Measurements from ENCODE around the gene SMC3. TPM values are rescaled to one million over a fixed set of nuclear protein-coding genes. Genes with fewer than 3 reads are reported as not detected.

The SMC3 gene
- total and polyA plus RNA-seq, 10 donors = 10.4 to 41.2 (median 33.8) TPM

DNA sequence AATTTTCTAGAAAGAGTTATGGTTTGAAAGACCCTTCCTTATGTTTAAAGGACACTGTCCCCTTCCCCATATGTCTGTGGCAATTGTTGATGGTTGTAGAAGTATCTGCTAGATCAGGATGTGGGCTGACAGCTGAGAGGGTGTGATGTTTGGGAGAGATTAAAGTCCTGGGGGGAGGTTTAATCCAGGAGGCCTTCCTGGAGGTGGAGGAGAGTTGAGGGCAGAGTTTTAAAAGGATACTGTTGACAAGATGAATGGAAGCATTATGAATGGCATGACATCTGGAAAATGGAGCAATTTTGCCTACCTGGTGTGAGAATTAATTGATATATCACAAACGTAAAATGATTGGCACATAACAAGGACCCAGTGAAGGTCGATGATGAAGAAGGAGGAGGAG lies 32.9 kb upstream of the SMC3 start:
- intact Hi-C loops (cut with DNase I; ENCODE audit: low total_unique reads) = no loop called here
- no peaks in the 10 kb centered on the region for H3K36me3 ChIP-seq
- TF ChIP-seq POLR2A (IDR thresholded peaks at IDR 0.05) (no peak), POLR2AphosphoS5 (IDR thresholded peaks at IDR 0.05) (no peak)
- TF ChIP-seq, protein P1, sequence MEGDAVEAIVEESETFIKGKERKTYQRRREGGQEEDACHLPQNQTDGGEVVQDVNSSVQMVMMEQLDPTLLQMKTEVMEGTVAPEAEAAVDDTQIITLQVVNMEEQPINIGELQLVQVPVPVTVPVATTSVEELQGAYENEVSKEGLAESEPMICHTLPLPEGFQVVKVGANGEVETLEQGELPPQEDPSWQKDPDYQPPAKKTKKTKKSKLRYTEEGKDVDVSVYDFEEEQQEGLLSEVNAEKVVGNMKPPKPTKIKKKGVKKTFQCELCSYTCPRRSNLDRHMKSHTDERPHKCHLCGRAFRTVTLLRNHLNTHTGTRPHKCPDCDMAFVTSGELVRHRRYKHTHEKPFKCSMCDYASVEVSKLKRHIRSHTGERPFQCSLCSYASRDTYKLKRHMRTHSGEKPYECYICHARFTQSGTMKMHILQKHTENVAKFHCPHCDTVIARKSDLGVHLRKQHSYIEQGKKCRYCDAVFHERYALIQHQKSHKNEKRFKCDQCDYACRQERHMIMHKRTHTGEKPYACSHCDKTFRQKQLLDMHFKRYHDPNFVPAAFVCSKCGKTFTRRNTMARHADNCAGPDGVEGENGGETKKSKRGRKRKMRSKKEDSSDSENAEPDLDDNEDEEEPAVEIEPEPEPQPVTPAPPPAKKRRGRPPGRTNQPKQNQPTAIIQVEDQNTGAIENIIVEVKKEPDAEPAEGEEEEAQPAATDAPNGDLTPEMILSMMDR (IDR thresholded peaks at IDR 0.05 in 8 of 11, conservative IDR thresholded peaks at IDR 0.05 in 3 of 11) = no peak
- H3K4me1 ChIP-seq = peaks cover 7 to 57% (median 33%) of the 10 kb centered on the region in 6 donors
- peaks cover 0 to 14% (median 0%) of the 10 kb centered on the region in 7 donors for H3K27me3 ChIP-seq (replicated peaks in 1 of 7)
- no peak overlapping the region for H3K27ac ChIP-seq
- no peak overlapping the region for H3K4me3 ChIP-seq
- no peaks in the 10 kb centered on the region for H3K9me3 ChIP-seq
- 72 to 88% (median 80%) methylated on average over 2 of the region's 2 CpGs for WGBS, 5 donors
- DNase-seq = no peak

DNA sequence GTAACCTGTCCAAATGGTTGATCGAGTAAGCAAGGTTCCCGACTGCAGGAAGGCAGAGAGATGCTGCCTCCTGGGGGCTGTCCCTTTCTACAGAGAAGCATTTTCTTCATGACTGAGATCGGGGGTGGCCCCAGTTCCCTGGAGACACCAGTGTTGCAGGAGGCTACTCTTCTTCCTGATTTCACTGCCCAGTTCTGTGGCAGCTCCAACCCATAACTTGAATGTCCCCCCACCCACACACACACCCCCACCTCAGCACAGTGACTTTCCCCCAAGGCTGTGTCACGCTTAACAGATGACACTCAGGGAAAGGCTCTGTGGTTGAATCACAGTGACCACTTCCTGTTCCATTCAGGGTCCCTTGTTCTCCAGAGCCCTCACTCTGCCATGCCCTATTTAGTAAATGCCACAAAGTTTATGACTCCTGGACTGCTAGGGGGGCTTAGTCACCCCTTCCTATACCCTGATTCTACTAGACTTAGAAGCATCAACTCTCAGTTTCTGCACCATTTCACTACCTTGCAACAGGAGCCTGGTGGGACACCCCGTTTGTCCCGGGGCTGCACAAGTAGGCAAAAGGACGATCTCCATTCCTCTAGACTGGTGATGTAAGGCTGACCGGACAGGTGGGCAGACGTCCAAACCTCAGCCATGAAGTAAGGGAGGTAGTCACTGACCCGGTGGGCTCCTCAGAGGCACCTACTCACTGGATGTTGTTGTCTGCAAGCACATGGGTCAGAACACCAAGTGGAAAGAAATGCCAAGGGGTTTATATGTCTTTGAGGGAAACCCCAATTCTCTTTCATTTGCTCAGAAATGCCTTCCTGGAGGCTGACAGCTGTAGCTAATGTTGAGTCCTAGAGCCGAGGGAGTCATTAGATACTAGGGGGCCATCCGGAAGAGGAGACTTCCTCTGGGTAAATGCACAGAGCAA lies 31.3 kb upstream of the SMC3 start:
- peak; percentile 76 for DNase-seq
- intact Hi-C loops (cut with DNase I; ENCODE audit: low total_unique reads) = no loop called here
- no peaks in the 10 kb centered on the region for H3K9me3 ChIP-seq

DNA sequence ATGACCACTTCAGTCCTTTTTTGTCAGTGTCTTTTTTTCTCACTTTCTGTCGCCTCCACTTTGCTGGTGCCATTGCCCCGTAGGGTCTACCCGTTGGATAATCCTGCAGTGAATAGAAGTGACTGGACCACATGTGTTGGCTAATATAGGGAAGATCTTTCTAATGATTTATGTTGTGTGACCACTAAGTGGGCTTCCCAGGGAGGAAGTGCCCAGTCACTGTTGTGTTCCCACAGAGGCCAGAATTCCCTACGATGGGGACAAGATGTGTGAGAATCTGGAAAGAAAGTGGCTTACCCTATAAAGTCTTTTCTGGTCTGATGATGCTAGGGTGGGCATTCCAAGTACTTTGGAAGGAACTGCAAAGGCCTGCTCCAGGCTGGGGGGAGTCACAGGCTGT lies 28.4 kb upstream of the SMC3 start:
- Histone ChIP-seq H3K27ac (no peak overlapping the region), H3K4me1 (peaks cover 7 to 36% (median 21%) of the 10 kb centered on the region in 6 donors), H3K4me3 (no peak overlapping the region), H3K36me3 (no peaks in the 10 kb centered on the region), H3K27me3 (replicated peaks in 1 of 7) (no peaks in the 10 kb centered on the region), H3K9me3 (no peaks in the 10 kb centered on the region)
- intact Hi-C loops (cut with DNase I; ENCODE audit: low total_unique reads) = no loop called here
- no peak for DNase-seq
- no peak for TF ChIP-seq POLR2A (IDR thresholded peaks at IDR 0.05)
- TF ChIP-seq POLR2AphosphoS5 (IDR thresholded peaks at IDR 0.05) = no peak
- TF ChIP-seq, protein P1 (IDR thresholded peaks at IDR 0.05 in 8 of 11, conservative IDR thresholded peaks at IDR 0.05 in 3 of 11) = no peak
- 88 to 97% (median 90%) methylated on average over 4 of the region's 4 CpGs for WGBS, 5 donors

More for the DNA sequence above, 31.3 kb upstream of the SMC3 start:
- Histone ChIP-seq H3K27ac (peak overlapping the region in 1 of 8 donors; percentile 33), H3K4me3 (no peak overlapping the region), H3K4me1 (peaks cover 7 to 43% (median 21%) of the 10 kb centered on the region in 6 donors), H3K36me3 (no peaks in the 10 kb centered on the region), H3K27me3 (replicated peaks in 1 of 7) (no peaks in the 10 kb centered on the region)
- no peak for TF ChIP-seq POLR2AphosphoS5 (IDR thresholded peaks at IDR 0.05)
- TF ChIP-seq, protein P1 (IDR thresholded peaks at IDR 0.05 in 8 of 11, conservative IDR thresholded peaks at IDR 0.05 in 3 of 11) = peak in 7 of 11 experiments; percentile 16 to 34 (median 30)
- 36 to 51% (median 38%) methylated on average over 12 of the region's 12 CpGs for WGBS, 5 donors

DNA sequence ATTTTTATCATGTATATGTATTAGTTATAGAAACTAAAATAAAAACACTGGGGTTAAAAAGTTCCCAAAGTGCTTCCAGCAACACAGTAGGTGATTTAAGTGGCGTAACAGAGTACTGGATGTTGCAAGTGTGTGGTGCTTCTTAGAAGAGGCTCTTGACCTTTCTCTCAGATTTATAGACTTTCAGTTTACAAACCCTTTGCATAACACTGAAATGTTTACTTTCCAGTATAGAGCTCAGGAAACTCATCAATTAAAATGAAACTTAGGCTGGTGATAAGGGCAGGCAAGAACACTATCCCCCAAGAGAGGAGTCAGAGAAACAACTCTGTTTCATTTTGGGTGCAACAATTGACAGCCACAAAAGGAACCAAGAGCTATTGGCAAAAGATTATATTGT lies 27.5 kb upstream of the SMC3 start:
- Histone ChIP-seq H3K27me3 (replicated peaks in 1 of 7) (no peaks in the 10 kb centered on the region), H3K9me3 (no peaks in the 10 kb centered on the region), H3K4me1 (peaks cover 7 to 36% (median 19%) of the 10 kb centered on the region in 6 donors), H3K36me3 (no peaks in the 10 kb centered on the region), H3K27ac (no peak overlapping the region), H3K4me3 (no peak overlapping the region)
- WGBS, 5 donors = 45 to 88% (median 87%) methylated on average over 1 of the region's 1 CpG
- intact Hi-C loops (cut with DNase I; ENCODE audit: low total_unique reads) = no loop called here
- TF ChIP-seq, protein P1 (IDR thresholded peaks at IDR 0.05 in 8 of 11, conservative IDR thresholded peaks at IDR 0.05 in 3 of 11) = no peak
- TF ChIP-seq POLR2A (IDR thresholded peaks at IDR 0.05) (no peak), POLR2AphosphoS5 (IDR thresholded peaks at IDR 0.05) (no peak)
- no peak for DNase-seq

Data from spleen (tissue), 11 donors.